Thyroid gland (tissue), 4 donors: ENCODE data around the gene SLC23A2. TPM values are rescaled to one million over a fixed set of nuclear protein-coding genes. Genes with fewer than 3 reads are reported as not detected.

Experiments used
- DNase-seq, 2 donors: peaks; one replicate each; pipeline ENCODE4 v3.0.0-alpha.2; 2019
- H3K27ac ChIP-seq, 3 donors: fragments of 200-600 bp; sonication (generic); 1 replicate in 2 of 3; 2 replicates in 1 of 3; pipeline ENCODE4 v1.5.1; 2016 to 2019; ENCODE audit warnings: mild to moderate bottlenecking in 1 of 3, moderate library complexity in 1 of 3
- H3K27me3 ChIP-seq: fragments of 200-600 bp; sonication (generic); one replicate; pipeline ENCODE4 v1.5.1; 2019
- H3K36me3 ChIP-seq, 2 donors: fragments of 200-600 bp; sonication (generic); one replicate each; pipeline ENCODE4 v1.5.1; 2016 to 2019
- H3K4me1 ChIP-seq, 2 donors: fragments of 200-600 bp; sonication (generic); one replicate each; pipeline ENCODE4 v1.5.1; 2017 to 2019
- H3K4me3 ChIP-seq, 3 donors: fragments of 200-600 bp; sonication (generic); replicated peaks in 1 of 3; 1 replicate in 2 of 3; 2 replicates in 1 of 3; pipeline ENCODE4 v1.5.1; 2016; ENCODE audit warnings: mild to moderate bottlenecking in 1 of 3
- H3K9me3 ChIP-seq: fragments of 200-600 bp; sonication (generic); one replicate; pipeline ENCODE4 v1.5.1; 2017
- POLR2A ChIP-seq, 2 donors: fragments of 450-650 bp; IDR thresholded peaks; one replicate each; pipeline ENCODE4 v1.6.1; 2017; ENCODE audit warnings: antibody characterized with exemption in 2 of 2, mild to moderate bottlenecking in 2 of 2, moderate library complexity in 1 of 2
- WGBS, 2 donors: methylation state at CpG; one replicate each; pipeline ENCODE4 v1.1.5; 2017; 5-methylcytosine and 5-hydroxymethylcytosine counted together
- intact Hi-C: fragments of 100-400 bp; cut with DNase I; formaldehyde crosslinking; loops from one replicate; pipeline ENCODE4 v1.15.1; 2023
- total RNA-seq, 4 donors: library from RNA; depleted of rRNA; stranded (reverse); fragments of >200 nt; gene quantifications; one replicate each; pipeline ENCODE4 v1.2.3, GENCODE V29; 2016
- TF ChIP-seq, protein P1 (sequence below), 6 experiments: fragments of 200-600 bp in 3 of 6; fragments of 450-650 bp in 3 of 6; sonication (generic) in 3 of 6; IDR thresholded peaks; one replicate each; pipeline ENCODE4 v1.5.1; 2016 to 2019; ENCODE audit warnings: antibody characterized with exemption in 6 of 6, mild to moderate bottlenecking in 2 of 6, inconsistent platforms in 1 of 6, moderate library complexity in 1 of 6

Gene SLC23A2
- total RNA-seq, 4 donors from 2014 or later = 36.3 to 67.1 (median 53.7) TPM

DNA sequence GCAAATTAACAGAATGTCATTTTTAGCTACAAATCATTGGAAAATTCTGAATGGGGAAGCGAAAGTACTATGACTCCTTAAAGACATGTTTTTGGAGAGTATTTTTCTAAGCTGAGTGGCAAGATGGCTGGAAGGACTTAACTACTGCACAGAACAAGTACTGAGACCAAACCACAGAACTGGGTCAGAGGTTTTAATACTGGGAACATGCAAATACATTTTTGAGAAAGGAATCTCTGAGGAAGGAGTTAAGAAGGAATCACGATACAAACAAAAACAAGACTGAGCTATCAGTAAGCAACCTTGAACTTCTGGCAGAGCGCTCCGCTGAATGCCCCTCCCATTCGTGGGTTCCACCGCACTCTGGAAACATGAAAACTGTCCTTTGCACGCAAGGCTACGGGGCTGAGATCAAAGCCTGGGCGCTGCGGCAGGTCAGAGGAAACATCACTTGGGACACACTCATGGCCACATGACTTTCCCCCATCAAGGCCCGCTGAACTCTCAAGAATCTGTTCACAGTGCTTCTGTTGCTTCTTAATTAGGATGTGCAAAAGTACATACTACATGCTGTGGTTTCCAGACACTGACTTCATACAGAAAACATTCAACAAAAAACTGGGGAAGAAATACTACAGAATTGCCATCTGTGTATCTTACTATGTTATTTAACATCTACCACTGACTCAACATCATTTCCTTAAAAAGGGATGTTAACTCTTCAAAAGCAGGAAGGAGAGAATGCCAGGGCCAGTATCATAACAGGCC lies 27.8 kb downstream of the SLC23A2 start:
- H3K4me1 ChIP-seq = peaks cover 15 to 34% of the 10 kb centered on the region in 2 donors
- no peaks in the 10 kb centered on the region for H3K27me3 ChIP-seq
- 2 to 6% methylated on average over 11 of the region's 11 CpGs for WGBS, 2 donors
- peak; percentile 83 to 89 for DNase-seq
- no peaks in the 10 kb centered on the region for H3K9me3 ChIP-seq
- H3K4me3 ChIP-seq = peak overlapping the region in 1 of 3 donors; percentile 9
- intact Hi-C loops = no loop called here
- H3K27ac ChIP-seq = peak overlapping the region; percentile 61 to 88 (median 82)
- H3K36me3 ChIP-seq = no peaks in the 10 kb centered on the region
- TF ChIP-seq, protein P1, sequence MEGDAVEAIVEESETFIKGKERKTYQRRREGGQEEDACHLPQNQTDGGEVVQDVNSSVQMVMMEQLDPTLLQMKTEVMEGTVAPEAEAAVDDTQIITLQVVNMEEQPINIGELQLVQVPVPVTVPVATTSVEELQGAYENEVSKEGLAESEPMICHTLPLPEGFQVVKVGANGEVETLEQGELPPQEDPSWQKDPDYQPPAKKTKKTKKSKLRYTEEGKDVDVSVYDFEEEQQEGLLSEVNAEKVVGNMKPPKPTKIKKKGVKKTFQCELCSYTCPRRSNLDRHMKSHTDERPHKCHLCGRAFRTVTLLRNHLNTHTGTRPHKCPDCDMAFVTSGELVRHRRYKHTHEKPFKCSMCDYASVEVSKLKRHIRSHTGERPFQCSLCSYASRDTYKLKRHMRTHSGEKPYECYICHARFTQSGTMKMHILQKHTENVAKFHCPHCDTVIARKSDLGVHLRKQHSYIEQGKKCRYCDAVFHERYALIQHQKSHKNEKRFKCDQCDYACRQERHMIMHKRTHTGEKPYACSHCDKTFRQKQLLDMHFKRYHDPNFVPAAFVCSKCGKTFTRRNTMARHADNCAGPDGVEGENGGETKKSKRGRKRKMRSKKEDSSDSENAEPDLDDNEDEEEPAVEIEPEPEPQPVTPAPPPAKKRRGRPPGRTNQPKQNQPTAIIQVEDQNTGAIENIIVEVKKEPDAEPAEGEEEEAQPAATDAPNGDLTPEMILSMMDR (IDR thresholded peaks at IDR 0.05) = no peak
- TF ChIP-seq POLR2A (IDR thresholded peaks at IDR 0.05) = no peak

DNA sequence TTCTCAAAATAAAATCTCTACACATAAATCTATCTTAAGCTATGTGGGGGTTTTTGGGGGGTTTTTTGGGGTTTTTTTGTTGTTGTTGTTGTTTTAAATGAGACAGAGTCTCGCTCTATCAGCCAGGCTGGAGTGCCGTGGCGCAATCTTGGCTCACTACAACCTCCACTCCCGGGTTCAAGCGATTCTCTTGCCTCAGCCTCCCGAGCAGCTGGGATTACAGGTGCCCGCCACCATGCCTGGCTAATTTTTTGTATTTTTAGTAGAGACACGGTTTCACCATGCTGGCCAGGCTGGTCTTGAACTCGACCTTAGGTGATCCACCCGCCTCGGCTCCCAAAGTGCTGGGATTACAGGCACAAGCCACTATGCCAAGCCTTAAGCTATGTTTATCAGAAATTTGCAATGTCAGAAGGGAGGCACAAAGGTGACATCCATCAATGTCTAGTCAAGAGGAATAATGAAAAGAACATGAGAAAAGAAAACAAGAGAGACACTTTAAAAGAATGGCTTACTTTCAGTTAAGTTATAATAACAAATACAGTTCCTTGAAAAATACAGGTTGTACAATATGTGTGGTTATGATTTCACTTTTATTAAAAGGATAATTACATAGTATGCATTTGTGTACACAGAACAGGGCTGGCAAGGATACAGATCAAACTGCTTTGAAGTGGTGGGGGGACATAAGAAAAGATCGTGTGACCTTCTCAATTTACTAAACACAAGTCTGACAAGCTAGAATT lies 28.6 kb downstream of the SLC23A2 start:
- Histone ChIP-seq H3K27ac (peak overlapping the region; percentile 61 to 88 (median 82)), H3K4me3 (peak overlapping the region in 1 of 3 donors; percentile 9), H3K27me3 (no peaks in the 10 kb centered on the region), H3K9me3 (no peaks in the 10 kb centered on the region), H3K36me3 (no peaks in the 10 kb centered on the region), H3K4me1 (peaks cover 10 to 26% of the 10 kb centered on the region in 2 donors)
- DNase-seq = no peak
- intact Hi-C loops = no loop called here
- WGBS, 2 donors = 66 to 77% methylated on average over 12 of the region's 12 CpGs
- TF ChIP-seq, protein P1 (IDR thresholded peaks at IDR 0.05) = no peak
- TF ChIP-seq POLR2A (IDR thresholded peaks at IDR 0.05) = no peak

DNA sequence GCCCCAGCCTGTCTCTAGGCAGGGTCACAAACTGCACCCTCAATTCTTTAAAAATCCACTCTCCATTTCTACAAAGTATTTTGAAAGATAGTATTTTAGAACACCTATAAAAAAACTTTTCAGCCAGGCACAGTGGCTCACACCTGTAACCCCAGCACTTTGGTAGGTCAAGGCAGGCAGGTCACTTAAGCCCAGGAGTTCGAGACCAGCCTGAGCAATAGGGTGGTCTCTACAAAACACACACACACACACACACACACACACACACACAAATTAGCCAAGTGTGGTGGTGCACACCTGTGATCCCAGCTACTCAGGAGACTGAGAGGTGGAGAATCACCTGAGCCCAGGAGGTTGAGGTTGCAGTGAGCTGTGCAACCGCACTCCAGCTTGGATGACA lies 30.2 kb downstream of the SLC23A2 start:
- Histone ChIP-seq H3K36me3 (no peaks in the 10 kb centered on the region), H3K27ac (no peak overlapping the region), H3K4me3 (no peak overlapping the region), H3K27me3 (no peaks in the 10 kb centered on the region), H3K9me3 (no peaks in the 10 kb centered on the region), H3K4me1 (peaks cover 14 to 33% of the 10 kb centered on the region in 2 donors)
- TF ChIP-seq, protein P1 (IDR thresholded peaks at IDR 0.05) = no peak
- TF ChIP-seq POLR2A (IDR thresholded peaks at IDR 0.05) = no peak
- DNase-seq = no peak
- WGBS, 2 donors = 100% methylated on average over 2 of the region's 2 CpGs
- intact Hi-C loops = no loop called here

DNA sequence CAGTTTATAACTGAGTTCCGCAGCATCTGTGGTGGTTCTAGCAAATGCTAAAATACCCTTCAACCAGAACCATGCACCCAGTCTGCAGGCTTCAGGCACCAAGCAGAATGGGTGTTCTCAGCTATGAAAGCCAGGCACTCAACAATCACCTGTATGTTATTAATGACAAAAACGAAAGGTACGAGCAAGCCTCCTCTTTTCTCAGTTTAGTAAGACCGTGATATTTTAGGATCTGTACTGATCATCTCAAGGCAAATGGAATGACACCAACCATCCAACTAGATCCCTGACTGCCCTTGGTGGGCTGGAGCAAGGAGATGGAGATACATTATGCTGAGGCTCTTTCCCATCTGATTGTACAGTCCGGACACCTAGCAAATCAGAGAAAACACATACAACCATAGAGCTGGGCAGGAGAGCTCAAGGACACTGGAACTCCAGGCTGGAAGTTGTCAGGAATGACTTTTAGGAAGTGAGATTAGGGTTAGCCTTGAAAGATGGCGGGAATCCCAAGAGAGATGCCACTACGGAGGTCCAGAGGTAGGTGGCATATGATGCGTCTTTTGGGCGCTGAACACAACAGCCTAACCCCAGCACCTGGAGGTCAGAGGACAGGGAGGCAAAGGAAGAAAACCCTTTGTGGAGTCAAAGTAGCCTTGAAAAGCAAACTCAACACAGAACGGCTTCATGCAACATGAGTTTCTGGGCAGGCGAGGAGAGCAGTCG lies 33.4 kb downstream of the SLC23A2 start:
- no peak overlapping the region for H3K4me3 ChIP-seq
- no peak for DNase-seq
- intact Hi-C loops = no loop called here
- no peaks in the 10 kb centered on the region for H3K36me3 ChIP-seq
- no peaks in the 10 kb centered on the region for H3K9me3 ChIP-seq
- WGBS, 2 donors = 97 to 98% methylated on average over 12 of the region's 12 CpGs
- H3K27me3 ChIP-seq = no peaks in the 10 kb centered on the region
- TF ChIP-seq, protein P1 (IDR thresholded peaks at IDR 0.05) = no peak
- TF ChIP-seq POLR2A (IDR thresholded peaks at IDR 0.05) = no peak
- H3K4me1 ChIP-seq = peaks cover 10 to 17% of the 10 kb centered on the region in 2 donors
- peak overlapping the region in 1 of 3 donors; percentile 14 for H3K27ac ChIP-seq
